HG03354 (cell line): ENCODE measurements around the gene PEAK1.
"Not testable (repeated sequence)": the region's sequence is repeated elsewhere in the genome, so short reads cannot be mapped to it uniquely, and the experiment has no call there.

ENCODE experiments used
- ATAC-seq: cut with Tn5 transposase; IDR thresholded peaks from one replicate; pipeline ENCODE4 v1.9.1; 2021; ENCODE audit warnings: mild to moderate bottlenecking; ENCODE audit not compliant: unreplicated experiment, poor library complexity, severe bottlenecking

Gene PEAK1

DNA sequence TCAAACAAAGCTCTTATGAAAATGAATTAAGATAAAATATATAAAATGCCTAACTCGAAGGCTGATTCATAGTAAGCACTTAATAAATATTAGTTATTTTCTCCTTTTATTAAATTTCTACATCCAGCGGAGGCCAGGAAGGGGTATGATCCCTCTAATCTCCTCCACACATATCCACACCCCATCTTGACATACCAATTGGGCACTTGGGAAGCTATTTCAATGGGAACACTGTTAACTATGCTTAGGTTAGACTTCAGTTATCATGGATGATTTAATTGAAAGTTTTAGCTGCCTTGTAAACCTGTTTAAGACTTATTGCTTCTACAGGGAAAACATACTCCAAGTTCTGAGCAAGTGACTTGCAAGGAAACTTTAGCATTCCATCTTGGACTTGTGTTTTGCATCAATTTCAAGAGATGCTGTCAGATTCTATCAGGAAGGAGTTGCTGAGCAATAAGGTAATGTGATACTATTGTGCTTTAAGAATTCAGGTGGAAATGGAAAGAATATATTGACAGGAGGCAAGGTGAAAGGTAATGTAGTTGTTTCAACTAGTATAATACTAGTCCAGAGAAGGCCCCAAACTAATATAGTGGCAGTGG lies 228.6 kb downstream of the PEAK1 start:
- ATAC-seq, result no peak

DNA sequence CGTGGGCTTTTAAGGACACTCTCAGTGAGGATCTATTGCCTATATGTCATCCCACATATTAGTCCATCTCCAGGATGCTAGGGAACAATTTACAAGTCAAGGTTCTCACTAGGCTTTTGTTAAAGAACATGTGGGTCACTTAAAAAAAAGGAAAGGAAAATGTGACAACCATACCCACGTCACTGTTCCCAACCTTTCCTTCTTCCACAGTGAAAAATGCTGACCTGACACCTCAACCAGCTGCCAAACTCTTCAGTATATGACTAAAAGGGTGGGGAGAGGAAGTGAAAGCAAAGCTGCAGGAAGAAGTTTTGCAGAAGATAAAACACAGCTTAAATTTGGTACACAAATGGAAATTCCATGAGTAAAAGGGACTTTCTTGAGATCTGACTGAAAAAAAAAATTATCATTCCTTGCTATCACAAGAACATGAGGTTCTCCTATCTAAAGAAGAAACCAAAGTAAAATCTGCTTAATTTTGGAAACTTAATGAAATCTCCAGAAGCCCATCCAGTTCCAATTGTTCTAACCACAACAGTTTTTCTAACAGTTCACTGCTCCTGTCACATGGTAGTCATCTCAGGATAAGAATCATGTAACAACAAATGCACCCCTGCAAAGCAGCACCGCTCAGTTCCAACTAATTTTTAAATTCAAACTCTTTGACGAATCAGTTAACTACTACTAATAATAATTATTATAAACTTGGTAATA lies 232.0 kb downstream of the PEAK1 start:
- ATAC-seq, result no peak

DNA sequence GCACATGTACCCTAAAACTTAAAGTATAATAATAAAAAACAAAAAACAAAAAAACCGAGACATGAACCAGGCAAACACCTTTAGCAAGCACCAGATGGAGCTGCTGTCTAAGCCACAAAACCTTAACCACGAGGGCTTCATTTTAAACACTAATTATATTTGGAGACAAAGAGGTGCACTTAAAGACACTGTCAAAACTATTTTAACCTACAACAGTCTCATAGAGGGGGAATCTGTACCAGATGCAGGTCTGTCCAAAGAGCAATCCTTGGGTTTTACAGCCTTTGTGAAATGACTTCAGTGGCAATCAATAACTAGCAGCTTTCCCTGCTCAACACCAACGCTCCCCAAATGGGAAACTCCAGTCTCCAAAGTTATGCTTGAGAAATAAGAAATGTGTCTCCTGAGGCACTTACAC lies 233.3 kb downstream of the PEAK1 start:
- no peak for ATAC-seq

DNA sequence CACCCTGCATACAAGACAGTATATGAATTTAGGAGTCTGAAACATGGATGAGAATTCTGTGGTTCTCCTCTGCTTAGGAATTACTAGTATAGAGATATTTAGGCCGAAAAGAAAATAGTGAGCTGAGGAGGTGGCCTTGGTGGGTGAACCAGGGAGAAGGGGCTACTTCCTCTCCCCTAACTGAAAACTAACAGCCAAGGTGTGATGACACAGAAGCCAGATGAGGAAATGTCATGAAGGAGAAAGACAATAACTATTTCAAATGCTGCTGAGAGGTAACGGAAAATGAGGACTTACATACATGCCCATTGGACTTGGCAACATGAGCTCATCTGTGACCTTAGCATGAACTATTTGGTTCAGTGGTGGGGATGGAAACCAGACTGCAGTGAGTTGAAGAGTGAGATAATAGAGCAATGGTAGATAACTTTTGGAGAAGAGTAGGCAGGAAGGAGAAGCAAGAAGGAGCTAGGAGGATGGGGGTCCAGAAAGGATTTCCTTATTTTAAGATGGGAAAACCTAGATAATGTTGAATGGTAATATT lies 234.6 kb downstream of the PEAK1 start:
- ATAC-seq, result no peak

DNA sequence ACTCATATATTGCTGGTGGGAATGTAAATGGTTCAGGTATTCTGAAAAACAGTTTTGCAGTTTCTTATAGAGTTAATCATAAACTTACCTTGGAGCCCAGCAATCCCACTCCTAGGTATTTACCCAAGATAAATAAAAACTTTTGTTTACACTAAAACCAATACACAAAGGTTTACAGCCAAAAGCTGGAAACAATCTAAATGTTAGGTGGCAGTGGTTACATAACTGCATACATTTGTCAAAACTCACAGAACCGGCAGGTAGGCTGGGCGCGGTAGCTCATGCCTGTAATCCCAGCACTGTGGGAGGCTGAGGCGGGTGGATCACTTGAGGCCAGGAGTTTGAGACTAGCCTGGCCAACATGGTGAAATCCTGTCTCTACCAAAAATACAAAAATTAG lies 235.6 kb downstream of the PEAK1 start:
- not testable (repeated sequence) for ATAC-seq

DNA sequence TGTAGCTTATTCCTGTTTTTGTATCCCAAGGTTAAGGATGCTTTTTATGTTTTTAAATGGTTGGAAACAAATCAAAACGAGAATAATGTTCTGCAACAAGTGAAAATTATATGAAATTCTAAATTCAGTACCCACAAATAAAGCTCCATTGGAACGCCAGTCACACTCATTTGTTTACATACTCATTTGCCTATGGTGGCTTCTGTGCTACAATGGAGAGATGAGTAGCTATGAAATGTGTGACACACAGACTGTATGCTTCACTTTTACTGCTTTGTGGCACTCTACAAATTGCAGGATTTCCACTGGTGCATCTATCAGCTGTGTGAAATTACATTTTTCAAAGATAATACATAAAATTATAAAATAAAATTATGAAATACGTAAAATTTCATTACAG lies 236.8 kb downstream of the PEAK1 start:
- no peak for ATAC-seq

DNA sequence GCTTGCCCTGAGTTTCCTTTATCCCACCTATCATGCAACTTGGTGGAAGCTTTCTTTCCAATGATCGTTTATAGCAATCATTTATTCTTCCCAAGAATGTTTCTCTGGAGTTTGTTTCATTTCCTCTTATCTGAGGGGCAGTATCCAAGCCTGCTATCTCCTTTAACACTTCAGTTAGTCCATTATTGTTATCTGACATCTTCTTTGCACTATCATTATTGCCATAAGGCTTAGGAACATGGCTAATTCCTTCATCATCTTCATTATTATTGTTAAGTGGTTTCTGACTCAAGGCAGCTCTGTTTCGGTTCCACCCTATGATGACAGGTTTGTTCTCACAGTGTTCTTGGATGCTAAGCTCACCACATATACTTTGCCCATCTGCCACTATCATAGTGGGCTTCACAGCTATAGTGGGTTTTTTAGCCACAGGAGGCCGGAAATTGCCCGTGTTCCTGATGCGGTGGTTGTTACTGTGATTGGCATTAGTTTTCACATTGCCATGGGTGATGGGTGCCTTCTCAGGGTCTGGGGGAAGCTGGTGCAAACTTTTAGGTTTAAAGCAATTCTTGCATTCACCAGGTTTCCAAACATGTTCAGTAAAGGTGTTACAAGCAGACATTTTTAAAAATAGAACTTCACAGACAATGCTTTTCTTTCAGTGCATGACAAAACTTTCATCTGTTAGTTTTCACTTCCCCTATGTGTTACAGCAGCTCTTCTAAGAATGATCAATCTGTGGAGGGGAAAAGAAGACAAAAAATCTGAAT lies 238.4 kb downstream of the PEAK1 start:
- ATAC-seq, result peak; percentile 61

DNA sequence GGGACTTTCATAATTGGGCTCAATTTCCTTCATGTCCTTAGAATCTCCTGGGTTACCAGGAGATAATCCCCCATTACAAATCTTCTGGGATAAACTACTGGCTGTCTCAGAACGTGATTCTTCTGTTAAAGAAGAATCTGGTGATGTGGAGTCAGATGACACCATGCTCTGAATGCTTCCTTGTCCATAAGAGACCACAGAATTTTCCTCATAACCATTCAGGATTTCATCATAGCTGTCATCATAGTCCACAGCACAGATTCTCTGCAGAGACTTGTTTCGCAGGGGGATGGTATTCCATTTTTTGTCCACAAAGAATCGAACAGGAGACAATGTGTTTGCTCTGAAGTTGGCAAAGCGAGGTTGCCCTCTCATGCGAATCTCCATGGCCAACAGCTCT lies 239.1 kb downstream of the PEAK1 start:
- no peak for ATAC-seq

DNA sequence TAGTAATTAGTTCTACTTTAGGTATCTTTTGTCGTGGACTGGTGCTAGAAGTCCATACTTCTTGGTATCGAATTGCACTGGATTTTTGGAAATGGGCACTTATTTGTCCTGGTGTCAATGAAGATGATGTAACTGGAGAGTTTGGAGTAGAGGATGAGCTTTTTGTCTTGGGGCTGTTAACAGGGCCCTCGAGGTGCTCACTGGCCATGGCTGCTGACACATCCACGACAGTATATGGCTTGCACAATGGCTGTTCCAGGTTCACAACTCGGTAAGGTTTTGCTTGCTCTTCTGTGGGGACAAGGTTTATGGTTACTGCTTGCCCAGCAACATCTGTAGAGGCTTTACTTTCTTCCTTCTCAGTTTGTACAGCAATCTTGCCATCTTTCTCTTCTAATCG lies 239.6 kb downstream of the PEAK1 start:
- no peak for ATAC-seq

DNA sequence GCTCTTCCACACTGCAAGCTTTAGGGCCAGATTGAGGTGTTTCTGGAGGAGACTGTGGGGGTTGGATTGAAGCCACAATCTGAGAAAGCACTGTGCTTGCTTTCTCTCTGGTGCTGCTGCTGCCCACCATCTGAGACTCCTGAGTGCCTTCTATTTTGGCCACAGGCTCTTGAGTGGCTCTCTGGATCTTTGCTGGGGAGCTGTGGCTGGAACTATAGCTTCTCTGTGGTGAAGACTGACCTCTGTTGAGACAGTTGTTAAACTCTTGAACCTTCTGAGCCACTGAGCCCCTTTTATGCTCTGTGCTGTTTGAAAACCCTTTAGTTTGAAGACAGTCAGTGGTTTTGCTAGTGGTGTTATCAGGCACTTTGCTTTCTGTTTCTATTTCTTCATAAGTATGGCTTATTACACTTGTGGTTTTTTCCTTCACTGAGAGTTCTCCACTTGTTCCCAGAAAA lies 240.3 kb downstream of the PEAK1 start:
- ATAC-seq, result peak; percentile 58

DNA sequence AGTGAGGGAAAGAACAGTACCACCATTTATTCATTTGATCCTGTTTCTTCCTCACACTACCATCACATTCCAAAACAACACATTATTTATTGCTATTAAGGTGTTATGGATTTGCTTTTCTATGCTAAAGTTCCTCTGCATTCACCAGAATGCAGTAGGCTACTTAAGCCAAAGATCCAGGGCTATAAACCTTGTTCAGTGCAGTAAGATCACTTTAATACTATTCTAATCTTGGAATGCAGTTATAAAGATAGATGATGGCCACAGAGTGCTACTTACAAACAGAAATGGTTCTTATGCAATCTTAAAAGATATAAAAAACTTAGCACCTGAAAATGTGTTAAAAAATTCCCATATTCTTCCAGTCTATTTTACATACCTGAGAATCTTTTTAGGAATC lies 241.5 kb downstream of the PEAK1 start:
- ATAC-seq, result no peak

DNA sequence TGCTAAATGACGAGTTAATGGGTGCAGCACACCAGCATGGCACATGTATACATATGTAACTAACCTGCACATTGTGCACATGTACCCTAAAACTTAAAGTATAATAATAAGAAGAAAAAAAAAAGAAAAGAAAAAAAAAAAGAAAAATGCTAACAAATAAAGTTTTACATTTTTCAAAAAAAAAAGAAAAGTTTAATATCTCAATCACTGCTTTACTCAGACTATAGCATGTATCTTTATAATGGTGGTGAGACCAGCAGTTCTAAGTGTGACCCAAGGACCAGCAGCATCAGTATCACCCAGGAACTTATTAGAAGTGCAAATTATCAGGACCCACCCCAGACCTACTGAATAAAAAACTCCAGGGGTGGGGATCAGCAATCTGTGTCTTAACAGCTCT lies 243.8 kb downstream of the PEAK1 start:
- not testable (repeated sequence) for ATAC-seq

DNA sequence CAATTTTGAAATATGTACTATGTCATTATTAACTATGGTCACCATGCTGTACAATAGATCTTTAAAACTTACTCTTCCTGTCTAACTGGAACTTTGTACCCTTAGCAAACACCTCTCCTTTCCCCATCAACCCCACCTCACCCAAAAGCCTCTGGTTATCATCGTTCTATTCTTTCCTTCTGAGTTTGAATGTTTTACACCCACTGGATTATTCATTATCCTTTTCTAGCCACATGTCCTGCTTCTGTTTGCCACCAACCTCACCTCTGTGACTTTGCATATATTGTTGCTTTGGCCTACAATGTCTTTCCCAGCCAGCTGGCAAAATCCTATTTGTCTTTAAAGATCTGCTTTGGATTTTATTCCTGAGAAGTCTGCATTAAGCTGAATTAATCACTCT lies 246.4 kb downstream of the PEAK1 start:
- ATAC-seq, result no peak

DNA sequence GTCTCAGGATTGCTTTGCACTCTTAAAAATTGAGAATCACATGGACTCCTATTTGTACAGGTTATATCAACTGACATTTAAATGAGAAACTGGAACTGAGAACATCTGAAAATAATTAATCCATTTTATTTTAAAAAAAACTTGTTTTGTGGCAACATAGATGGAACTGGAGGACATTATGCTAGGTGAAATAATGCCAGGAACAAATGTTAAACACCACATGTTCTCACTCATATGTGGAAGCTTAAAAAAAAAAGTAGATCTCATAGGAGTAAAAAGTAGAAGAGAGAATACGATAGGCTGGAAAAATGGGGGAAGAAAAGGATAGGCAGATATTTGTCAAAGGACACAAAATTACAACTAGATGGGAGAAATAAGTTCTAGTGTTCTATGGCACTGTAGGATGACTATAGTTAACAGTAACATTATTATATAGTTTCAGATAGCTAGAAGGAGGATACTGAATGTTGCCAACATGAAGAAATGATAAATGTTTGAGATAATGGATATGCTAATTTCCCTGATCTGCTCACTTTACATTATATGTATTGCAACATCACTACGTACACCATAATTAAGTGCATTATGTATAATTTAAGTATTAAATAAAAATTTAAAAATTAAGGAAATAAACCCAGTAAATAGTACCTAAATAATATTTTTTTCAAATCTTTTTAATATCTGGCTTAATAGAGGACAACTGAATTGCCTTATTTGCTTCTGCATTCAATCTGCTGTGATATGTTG lies 248.5 kb downstream of the PEAK1 start:
- no peak for ATAC-seq

DNA sequence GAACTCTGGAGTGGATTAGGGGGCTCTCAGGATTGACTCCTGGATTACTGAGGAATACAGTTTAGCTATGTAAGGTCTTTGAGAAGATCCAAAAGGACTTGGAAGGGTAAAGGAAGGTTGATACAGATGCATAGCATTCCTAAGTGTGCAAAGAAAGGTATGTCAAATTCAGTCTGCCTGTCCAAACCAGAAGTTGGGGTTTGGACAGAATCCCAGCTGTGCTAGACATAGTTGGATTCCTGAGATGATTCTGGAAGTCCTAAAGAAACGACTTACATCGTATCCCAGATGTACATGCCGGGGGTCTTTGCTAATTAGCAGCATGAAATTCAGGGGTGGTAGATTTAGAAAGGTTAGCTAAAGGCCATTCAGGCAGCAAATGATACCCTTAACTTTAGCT lies 251.3 kb downstream of the PEAK1 start:
- ATAC-seq, result no peak

DNA sequence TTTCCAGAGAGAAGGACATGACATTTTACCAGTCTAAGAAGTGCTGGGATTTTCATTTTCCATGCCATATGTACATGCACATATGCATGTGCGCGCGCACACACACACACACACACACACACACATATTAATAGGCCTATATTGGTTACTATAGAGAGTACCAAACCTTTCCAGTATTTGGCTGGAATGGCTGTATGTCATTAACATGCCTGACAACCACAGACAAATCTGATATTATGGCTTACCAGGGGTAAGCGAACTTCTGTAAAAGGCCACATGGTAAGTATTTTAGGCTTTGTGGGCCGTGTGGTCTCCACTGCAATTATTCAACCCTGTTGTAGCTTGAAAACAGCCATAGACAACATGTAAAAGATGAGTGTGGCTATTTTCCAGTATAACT lies 251.8 kb downstream of the PEAK1 start:
- no peak for ATAC-seq

DNA sequence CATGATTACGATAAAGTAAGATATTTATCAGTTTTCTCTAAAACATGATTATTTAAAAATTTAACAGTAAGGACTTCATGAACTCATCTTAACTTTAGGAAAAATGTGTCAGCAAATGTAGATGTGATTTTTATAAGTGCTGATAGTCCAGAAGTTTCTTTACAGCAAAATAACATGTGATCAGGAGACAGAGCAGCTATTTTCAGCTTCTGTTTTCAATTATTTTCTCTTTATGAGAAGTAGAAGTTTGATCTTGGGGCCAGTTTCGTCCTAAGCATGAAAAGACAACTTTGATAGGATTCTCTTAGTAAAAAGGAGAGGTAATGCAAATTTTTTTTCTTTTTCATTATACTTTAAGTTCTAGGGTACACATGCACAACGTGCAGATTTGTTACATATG lies 252.5 kb downstream of the PEAK1 start:
- no peak for ATAC-seq

DNA sequence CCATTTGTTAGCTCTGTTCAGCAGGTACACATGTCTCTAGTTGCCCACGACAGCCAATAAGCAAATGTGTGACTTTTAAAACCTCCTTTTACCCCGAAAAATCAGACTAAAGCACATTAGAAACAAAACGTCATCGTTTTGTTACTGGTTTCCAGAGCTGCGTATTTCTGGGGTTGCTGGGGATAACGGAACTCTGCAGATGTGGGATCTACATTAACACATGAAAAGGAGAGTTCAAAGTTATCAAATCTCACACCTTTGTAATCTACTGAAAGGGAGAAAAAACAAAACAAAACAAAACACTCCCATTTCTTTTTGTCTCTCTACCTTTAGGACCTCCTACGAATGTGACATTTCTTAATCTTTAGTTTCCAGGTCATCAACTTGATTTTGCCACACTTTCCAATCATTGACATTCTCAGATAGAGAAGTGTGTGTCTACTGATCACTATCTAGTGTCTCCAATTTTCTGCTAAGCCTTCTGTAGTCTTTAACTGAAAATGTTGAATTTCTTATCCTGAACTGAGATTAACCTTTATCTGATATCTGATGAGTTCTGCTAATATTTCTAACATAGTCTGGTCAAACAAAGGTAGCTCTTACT lies 256.0 kb downstream of the PEAK1 start:
- ATAC-seq, result no peak

DNA sequence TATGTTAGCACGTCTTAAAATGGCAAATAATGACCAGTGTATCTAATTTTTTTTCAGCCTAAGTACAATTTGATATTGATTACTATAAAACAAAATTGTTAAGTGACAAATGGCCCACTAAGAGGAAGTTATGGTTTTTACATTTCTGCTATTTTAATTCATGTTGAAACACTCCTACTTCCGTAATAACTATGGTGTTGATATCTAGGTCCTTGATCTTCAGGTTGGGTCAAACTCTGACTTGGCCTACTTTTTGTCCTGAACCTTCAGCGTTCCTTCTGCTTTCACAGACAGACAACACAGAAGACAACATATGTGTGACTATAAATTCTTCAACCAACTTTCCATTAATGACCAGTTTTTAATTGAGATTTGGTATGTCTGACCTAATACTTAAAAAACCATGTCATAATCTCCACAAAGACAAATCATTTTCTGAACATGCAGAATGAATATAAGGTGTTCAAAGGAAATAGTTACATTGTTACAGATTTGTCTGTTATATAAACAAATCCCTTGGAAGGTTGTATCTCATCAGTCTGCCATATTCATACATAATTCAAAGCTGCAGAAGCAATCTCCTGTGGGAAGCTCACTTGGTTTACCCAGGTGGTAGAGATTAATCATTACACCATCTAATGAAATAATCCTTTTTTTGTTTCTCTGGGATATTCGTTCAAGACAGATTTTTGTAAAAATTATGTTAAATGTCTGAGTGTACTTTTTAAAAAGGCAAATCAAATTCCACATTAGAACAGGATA lies 256.9 kb downstream of the PEAK1 start:
- no peak for ATAC-seq
